SU-DHL-6 (cell line): ENCODE results near the gene WDR81.

ENCODE experiments used
- EZH2phosphoT487 ChIP-seq: fragments of 200-600 bp; sonication (generic), shearing (Covaris generic); conservative IDR thresholded peaks from 2 replicates; pipeline ENCODE4 v1.6.1; 2018; ENCODE audit warnings: mild to moderate bottlenecking, antibody characterized with exemption, low read length, moderate library complexity, mixed read lengths
- TF ChIP-seq, protein P1 (sequence below): fragments of 200-600 bp; sonication (generic); IDR thresholded peaks from one replicate; pipeline ENCODE4 v1.5.1; 2017; ENCODE audit warnings: antibody characterized with exemption, mild to moderate bottlenecking, low read length, moderate library complexity; ENCODE audit not compliant: insufficient read depth, poor library complexity, severe bottlenecking

DNA sequence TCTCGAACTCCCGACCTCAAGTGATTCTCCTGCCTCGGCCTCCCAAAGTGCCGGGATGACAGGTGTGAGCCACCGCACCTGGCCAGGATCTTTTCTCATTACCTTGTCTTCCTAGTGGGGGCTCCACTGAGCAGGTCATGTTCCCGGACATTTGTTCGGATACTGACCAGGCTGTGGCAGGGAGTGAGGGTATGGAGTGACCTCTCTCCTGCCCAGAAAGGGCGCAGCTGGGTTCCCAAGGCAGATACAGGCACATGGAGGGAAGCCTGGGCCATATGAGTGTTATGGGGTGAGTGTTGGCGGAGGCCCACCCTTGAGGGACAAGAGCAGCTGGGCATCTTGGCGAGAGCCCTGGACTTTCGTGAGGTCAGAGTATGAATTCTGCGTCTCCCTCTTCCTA, 42.9 kb downstream of the WDR81 start:
- TF ChIP-seq, protein P1, sequence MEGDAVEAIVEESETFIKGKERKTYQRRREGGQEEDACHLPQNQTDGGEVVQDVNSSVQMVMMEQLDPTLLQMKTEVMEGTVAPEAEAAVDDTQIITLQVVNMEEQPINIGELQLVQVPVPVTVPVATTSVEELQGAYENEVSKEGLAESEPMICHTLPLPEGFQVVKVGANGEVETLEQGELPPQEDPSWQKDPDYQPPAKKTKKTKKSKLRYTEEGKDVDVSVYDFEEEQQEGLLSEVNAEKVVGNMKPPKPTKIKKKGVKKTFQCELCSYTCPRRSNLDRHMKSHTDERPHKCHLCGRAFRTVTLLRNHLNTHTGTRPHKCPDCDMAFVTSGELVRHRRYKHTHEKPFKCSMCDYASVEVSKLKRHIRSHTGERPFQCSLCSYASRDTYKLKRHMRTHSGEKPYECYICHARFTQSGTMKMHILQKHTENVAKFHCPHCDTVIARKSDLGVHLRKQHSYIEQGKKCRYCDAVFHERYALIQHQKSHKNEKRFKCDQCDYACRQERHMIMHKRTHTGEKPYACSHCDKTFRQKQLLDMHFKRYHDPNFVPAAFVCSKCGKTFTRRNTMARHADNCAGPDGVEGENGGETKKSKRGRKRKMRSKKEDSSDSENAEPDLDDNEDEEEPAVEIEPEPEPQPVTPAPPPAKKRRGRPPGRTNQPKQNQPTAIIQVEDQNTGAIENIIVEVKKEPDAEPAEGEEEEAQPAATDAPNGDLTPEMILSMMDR, result no peak
- TF ChIP-seq EZH2phosphoT487, result no peak
